SU-DHL-6 (cell line): Measurements from ENCODE around the gene CAMKK2.
"Not testable (repeated sequence)": the region's sequence is repeated elsewhere in the genome, so short reads cannot be mapped to it uniquely, and the experiment has no call there.

Source experiments
- H2AFZ ChIP-seq: fragments of 200-600 bp; sonication (generic); 2 replicates; pipeline ENCODE4 v1.6.1; 2014; ENCODE audit warnings: low read depth, mild to moderate bottlenecking, moderate library complexity, mixed read lengths, antibody characterized with exemption, low read length; ENCODE audit not compliant: severe bottlenecking
- H3F3A ChIP-seq: fragments of 200-600 bp; shearing (Covaris generic); 2 replicates; pipeline ENCODE4 v1.6.0; 2016; ENCODE audit warnings: antibody characterized with exemption, mild to moderate bottlenecking; ENCODE audit not compliant: insufficient read depth
- H3K27ac ChIP-seq: fragments of 200-600 bp; sonication (generic); 2 replicates; pipeline ENCODE4 v1.5.1; 2016; ENCODE audit warnings: low read depth, mild to moderate bottlenecking, low read length, moderate library complexity, mixed read lengths
- H3K27me3 ChIP-seq: fragments of 200-600 bp; sonication (generic), shearing (Covaris generic); 2 replicates; pipeline ENCODE4 v1.6.0; 2014; ENCODE audit warnings: mild to moderate bottlenecking, low read length
- H3K36me3 ChIP-seq: fragments of 200-600 bp; sonication (generic); 2 replicates; pipeline ENCODE4 v1.6.1; 2014; ENCODE audit warnings: mild to moderate bottlenecking, low read length, mixed read lengths
- H3K4me2 ChIP-seq: fragments of 300-600, 200-600 bp; shearing (Covaris generic), sonication (generic); 2 replicates; pipeline ENCODE4 v1.6.0; 2014; ENCODE audit warnings: low read length, low read depth, mild to moderate bottlenecking; ENCODE audit not compliant: poor library complexity, severe bottlenecking
- H3K4me3 ChIP-seq: fragments of 200-600 bp; sonication (generic); 2 replicates; pipeline ENCODE4 v1.5.1; 2014; ENCODE audit warnings: antibody characterized with exemption, low read length, mild to moderate bottlenecking, mixed read lengths; ENCODE audit not compliant: insufficient read depth, poor library complexity, severe bottlenecking
- H3K79me2 ChIP-seq: fragments of 200-600 bp; sonication (generic); 2 replicates; pipeline ENCODE4 v1.6.1; 2014; ENCODE audit warnings: mild to moderate bottlenecking, low read length, moderate library complexity; ENCODE audit not compliant: insufficient read depth
- H3K9ac ChIP-seq: fragments of 200-600 bp; sonication (generic); 2 replicates; pipeline ENCODE4 v1.7.0; 2014; ENCODE audit warnings: mild to moderate bottlenecking, low read length
- H3K9me2 ChIP-seq: fragments of 200-600 bp; sonication (generic); replicated peaks from 2 replicates; pipeline ENCODE4 v1.6.1; 2014; ENCODE audit warnings: low read length; ENCODE audit not compliant: insufficient read depth
- H3K9me3 ChIP-seq: fragments of 200-600 bp; sonication (generic); 2 replicates; pipeline ENCODE4 v1.6.1; 2014; ENCODE audit warnings: low read length, mixed read lengths; ENCODE audit not compliant: insufficient read depth
- H4K20me1 ChIP-seq: fragments of 200-600 bp; sonication (generic); 2 replicates; pipeline ENCODE4 v1.6.1; 2014; ENCODE audit warnings: low read depth, mild to moderate bottlenecking, antibody characterized with exemption, low read length, moderate library complexity, mixed read lengths
- CTCF ChIP-seq: fragments of 200-600 bp; sonication (generic); IDR thresholded peaks from one replicate; pipeline ENCODE4 v1.5.1; 2017; ENCODE audit warnings: antibody characterized with exemption, mild to moderate bottlenecking, low read length, moderate library complexity; ENCODE audit not compliant: insufficient read depth, poor library complexity, severe bottlenecking
- EZH2phosphoT487 ChIP-seq: fragments of 200-600 bp; sonication (generic), shearing (Covaris generic); conservative IDR thresholded peaks from 2 replicates; pipeline ENCODE4 v1.6.1; 2018; ENCODE audit warnings: mild to moderate bottlenecking, antibody characterized with exemption, low read length, moderate library complexity, mixed read lengths

Gene CAMKK2

GRCh38 chr12:121260091-121260490, 36.4 kb downstream of the CAMKK2 start:
- Histone ChIP-seq H3K9me3 (no peaks in the 10 kb centered on the region), H3F3A (no peaks in the 10 kb centered on the region), H2AFZ (no peak overlapping the region), H4K20me1 (no peaks in the 10 kb centered on the region), H3K27me3 (no peaks in the 10 kb centered on the region), H3K9me2 (no peaks in the 10 kb centered on the region), H3K4me3 (no peak overlapping the region), H3K36me3 (peaks cover 4% of the 10 kb centered on the region; the same call in 1 of the 2 replicates), H3K27ac (no peak overlapping the region), H3K79me2 (no peaks in the 10 kb centered on the region), H3K9ac (no peak overlapping the region), H3K4me2 (no peak overlapping the region)
- no peak for TF ChIP-seq CTCF
- TF ChIP-seq EZH2phosphoT487 = no peak

- no peaks in the 10 kb centered on the region for H3F3A ChIP-seq
- H3K27me3 ChIP-seq = no peaks in the 10 kb centered on the region
- TF ChIP-seq CTCF = no peak
- no peak overlapping the region for H2AFZ ChIP-seq
- no peaks in the 10 kb centered on the region for H3K79me2 ChIP-seq
- H3K27ac ChIP-seq = no peak overlapping the region
- H3K4me2 ChIP-seq = no peak overlapping the region
- H3K4me3 ChIP-seq = no peak overlapping the region
- no peaks in the 10 kb centered on the region for H4K20me1 ChIP-seq
- no peaks in the 10 kb centered on the region for H3K9me3 ChIP-seq
- H3K9ac ChIP-seq = no peak overlapping the region
- peaks cover 4% of the 10 kb centered on the region; the same call in 1 of the 2 replicates for H3K36me3 ChIP-seq
- no peaks in the 10 kb centered on the region for H3K9me2 ChIP-seq
Measured at GRCh38 chr12:121259074-121259473, 37.4 kb downstream of the CAMKK2 start.

- not testable (repeated sequence) for H4K20me1 ChIP-seq, H3F3A ChIP-seq, H3K9me2 ChIP-seq, H3K36me3 ChIP-seq, H3K4me3 ChIP-seq, H3K4me2 ChIP-seq, H3K27ac ChIP-seq, H3K79me2 ChIP-seq, H2AFZ ChIP-seq, H3K9ac ChIP-seq, H3K27me3 ChIP-seq, H3K9me3 ChIP-seq
Measured at GRCh38 chr12:121257704-121258449, 38.6 kb downstream of the CAMKK2 start.

- H3K27me3 ChIP-seq = no peaks in the 10 kb centered on the region
- H3K36me3 ChIP-seq = peaks cover 4% of the 10 kb centered on the region; the same call in 1 of the 2 replicates
- no peaks in the 10 kb centered on the region for H3K9me3 ChIP-seq
- no peak overlapping the region for H3K9ac ChIP-seq
- H3K27ac ChIP-seq = no peak overlapping the region
- H4K20me1 ChIP-seq = no peaks in the 10 kb centered on the region
- no peaks in the 10 kb centered on the region for H3K79me2 ChIP-seq
- H3K4me2 ChIP-seq = no peak overlapping the region
- peaks cover 9% of the 10 kb centered on the region; the same call in 1 of the 2 replicates for H3F3A ChIP-seq
- no peaks in the 10 kb centered on the region for H3K9me2 ChIP-seq
- no peak for TF ChIP-seq CTCF
- no peak for TF ChIP-seq EZH2phosphoT487
- no peak overlapping the region for H3K4me3 ChIP-seq
- no peak overlapping the region for H2AFZ ChIP-seq
Measured at GRCh38 chr12:121255433-121255832, 41.1 kb downstream of the CAMKK2 start.
